ENCODE results near the gene SPATA16.
"Not testable (repeated sequence)": the region's sequence is repeated elsewhere in the genome, so short reads cannot be mapped to it uniquely, and the experiment has no call there.

SPATA16 gene

DNA sequence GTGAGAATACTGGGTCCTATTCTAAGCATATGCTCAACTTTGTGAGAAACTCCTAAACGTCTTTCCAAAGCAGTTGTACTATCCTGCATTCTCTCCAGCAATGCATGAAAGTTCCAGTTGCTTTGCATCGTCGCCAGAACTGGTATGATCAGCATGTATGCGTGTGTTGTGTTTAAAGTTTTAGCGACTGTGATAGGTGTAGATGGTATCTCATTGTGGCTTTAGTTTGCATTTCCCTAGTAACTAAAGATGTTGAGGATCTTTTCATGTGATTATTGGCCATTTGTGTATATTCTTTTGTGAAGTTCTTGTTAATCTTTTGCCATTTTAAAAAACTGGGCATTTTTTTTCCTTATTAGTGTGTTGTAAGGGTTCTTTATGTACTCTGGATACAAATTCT, 115.1 kb downstream of the SPATA16 start:
- no peak overlapping the region for H3K4me3 ChIP-seq (replicated peaks; ENCODE audit: low read depth, low read length)
- TF ChIP-seq CTCF (IDR thresholded peaks at IDR 0.05; ENCODE audit: low read length, missing control alignments): no peak
- no peak for DNase-seq (ENCODE audit: low read depth)

DNA sequence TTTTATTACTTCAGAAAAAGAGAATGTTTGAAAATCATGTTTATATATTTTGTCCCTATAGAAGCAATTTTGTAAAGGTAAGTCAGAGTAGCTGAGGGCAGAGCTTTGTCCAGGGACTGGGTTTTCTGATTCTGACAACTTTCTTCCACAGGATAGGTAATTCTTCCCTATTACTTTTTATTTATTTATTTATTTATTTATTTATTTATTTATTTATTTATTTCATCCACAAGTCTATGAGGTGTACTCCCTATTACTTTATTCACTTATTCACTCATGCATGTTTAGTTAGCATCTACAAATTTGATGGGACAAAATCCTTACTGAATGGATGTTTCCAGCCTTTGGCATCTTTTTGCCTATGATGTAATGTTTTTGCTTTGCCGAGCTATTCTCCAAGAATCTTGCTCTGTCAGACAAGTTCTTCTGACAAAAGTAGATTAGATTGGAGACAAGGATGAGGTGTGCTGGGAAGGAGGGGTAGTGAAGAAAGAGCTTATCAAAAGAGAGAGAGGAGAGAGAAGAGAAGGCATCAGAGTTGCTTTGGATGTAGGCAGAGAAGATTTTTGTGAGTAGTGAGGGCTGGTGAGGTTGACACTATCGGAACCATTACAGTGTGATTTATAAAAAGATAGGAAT, 119.4 kb downstream of the SPATA16 start:
- DNase-seq (ENCODE audit: low read depth): no peak
- TF ChIP-seq CTCF (IDR thresholded peaks at IDR 0.05; ENCODE audit: low read length, missing control alignments): no peak
- H3K4me3 ChIP-seq (replicated peaks; ENCODE audit: low read depth, low read length): no peak overlapping the region

DNA sequence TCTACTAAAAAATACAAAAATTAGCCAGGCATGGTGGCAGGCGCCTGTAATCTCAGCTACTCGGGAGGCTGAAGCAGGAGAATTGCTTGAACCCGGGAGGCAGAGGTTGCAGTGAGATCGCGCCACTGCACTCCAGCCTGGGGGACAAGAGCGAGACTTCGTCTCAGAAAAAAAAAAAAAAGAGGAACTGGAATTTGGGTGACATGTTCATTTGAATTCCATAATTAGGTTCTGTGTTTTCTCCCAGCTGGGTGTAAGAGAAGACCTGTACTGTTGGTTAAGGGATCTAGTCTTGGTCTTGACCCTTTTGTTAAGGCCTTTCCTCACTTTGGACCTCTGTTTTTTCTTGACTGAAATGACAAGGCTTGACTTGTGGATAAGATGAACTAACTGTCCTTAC, 120.9 kb downstream of the SPATA16 start:
- not testable (repeated sequence) for DNase-seq (ENCODE audit: low read depth); H3K4me3 ChIP-seq (replicated peaks; ENCODE audit: low read depth, low read length)

DNA sequence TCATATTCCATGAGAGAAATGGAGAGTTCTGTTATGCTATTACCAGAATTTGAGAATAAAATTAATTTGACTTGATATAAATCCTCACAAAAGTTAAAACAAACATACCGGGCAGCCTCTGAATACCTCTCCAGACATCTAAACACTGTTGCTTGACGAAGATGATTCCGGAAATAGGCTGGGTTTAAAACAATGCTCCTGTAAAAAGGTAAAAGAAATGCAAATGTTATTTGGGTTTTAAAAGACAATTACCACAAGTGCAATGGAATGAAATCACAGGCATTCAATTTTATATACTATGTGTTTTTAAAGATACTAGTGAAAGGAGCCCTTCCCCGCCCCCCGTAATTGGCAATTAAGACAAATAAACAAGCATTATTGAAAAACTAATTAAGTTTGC, 121.7 kb downstream of the SPATA16 start:
- TF ChIP-seq CTCF (IDR thresholded peaks at IDR 0.05; ENCODE audit: low read length, missing control alignments): no peak
- H3K4me3 ChIP-seq (replicated peaks; ENCODE audit: low read depth, low read length): no peak overlapping the region
- no peak for DNase-seq (ENCODE audit: low read depth)

GRCh38 chr3:173018758-173019157, 122.3 kb downstream of the SPATA16 start:
- no peak for TF ChIP-seq CTCF (IDR thresholded peaks at IDR 0.05; ENCODE audit: low read length, missing control alignments)
- DNase-seq (ENCODE audit: low read depth): peak; percentile 13
- H3K4me3 ChIP-seq (replicated peaks; ENCODE audit: low read depth, low read length): no peak overlapping the region

GRCh38 chr3:173013219-173013832, 127.7 kb downstream of the SPATA16 start:
- no peak overlapping the region for H3K4me3 ChIP-seq (replicated peaks; ENCODE audit: low read depth, low read length)
- TF ChIP-seq CTCF (IDR thresholded peaks at IDR 0.05; ENCODE audit: low read length, missing control alignments): no peak
- no peak for DNase-seq (ENCODE audit: low read depth)

DNA sequence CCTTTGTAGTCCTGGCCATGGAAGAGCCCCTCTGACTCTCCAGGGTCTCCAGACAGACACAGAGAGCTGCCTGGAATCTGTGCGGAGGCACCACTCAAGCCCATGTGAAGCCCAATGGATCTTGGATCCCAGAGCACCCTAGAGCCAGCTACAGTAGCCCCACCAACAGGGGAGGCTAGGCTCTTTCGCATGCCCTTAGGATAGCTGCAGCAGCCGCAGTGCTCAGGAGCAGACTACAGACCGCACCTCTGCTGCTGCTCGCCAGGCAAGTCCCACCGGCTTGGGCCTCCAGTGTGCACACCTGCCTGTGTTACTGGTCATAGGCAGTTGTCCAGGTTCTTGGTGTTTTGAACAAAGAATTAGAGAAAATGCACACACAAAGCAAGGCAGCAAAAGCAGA, 131.6 kb downstream of the SPATA16 start:
- DNase-seq (ENCODE audit: low read depth): no peak
- no peak overlapping the region for H3K4me3 ChIP-seq (replicated peaks; ENCODE audit: low read depth, low read length)
- TF ChIP-seq CTCF (IDR thresholded peaks at IDR 0.05; ENCODE audit: low read length, missing control alignments): no peak

All from fibroblast of pulmonary artery (primary cell).